ENCODE measurements around the gene CSAD.
"Not testable (repeated sequence)": the region's sequence is repeated elsewhere in the genome, so short reads cannot be mapped to it uniquely, and the experiment has no call there.

CSAD gene

GRCh38 chr12:53112431-53112830 is 68.3 kb downstream of the CSAD start:
- H3K27ac ChIP-seq (ENCODE audit: insufficient read depth, low read length, poor library complexity, severe bottlenecking); H3K4me3 ChIP-seq (ENCODE audit: insufficient read depth, low read depth, low read length, poor library complexity, severe bottlenecking); H3K9me3 ChIP-seq (ENCODE audit: control insufficient read depth, low read length); H3K4me1 ChIP-seq (ENCODE audit: control insufficient read depth, insufficient read depth, low read length, poor library complexity, severe bottlenecking); H3K36me3 ChIP-seq (ENCODE audit: control insufficient read depth, insufficient read depth, low read length); H3K27me3 ChIP-seq (replicated peaks; ENCODE audit: control insufficient read depth, insufficient read depth, low read length, poor library complexity, severe bottlenecking); DNase-seq: not testable (repeated sequence)

Measured in effector memory CD4-positive, alpha-beta T cell (primary cell).